Measurements from ENCODE around the gene B3GNT4.

The B3GNT4 gene

DNA sequence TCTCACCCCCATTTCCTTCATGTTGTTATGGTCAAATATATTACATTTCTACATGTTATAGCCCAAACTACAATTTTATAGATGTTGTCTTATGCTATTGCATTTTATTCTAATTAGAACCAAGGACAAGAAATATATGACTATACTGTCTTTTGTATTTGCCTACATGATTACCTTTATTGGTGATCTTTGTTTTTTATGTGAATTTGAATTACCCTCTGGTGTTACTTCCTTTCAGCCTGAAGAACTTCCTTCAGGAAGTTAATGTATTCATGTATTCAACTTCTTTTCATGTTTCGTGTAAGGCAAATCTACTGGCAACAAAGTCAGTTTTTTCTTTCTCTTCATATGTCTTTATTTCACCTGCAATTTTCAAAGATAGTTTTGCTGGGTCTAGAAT, 8.7 kb upstream of the B3GNT4 start:
- Histone ChIP-seq H3K4me3 (ENCODE audit: insufficient read depth, low read length, poor library complexity, severe bottlenecking) (no peak overlapping the region), H3K36me3 (ENCODE audit: low read length) (no peaks in the 10 kb centered on the region), H2AFZ (ENCODE audit: low read depth, low read length, severe bottlenecking) (no peak overlapping the region), H3K9me3 (ENCODE audit: insufficient read depth, low read length) (no peaks in the 10 kb centered on the region), H3K79me2 (ENCODE audit: insufficient read depth, low read length) (no peaks in the 10 kb centered on the region), H3K9ac (ENCODE audit: low read length) (no peak overlapping the region), H3K4me2 (ENCODE audit: low read depth, low read length, poor library complexity, severe bottlenecking) (no peak overlapping the region), H3K27me3 (ENCODE audit: low read length) (no peaks in the 10 kb centered on the region), H3F3A (ENCODE audit: insufficient read depth) (no peaks in the 10 kb centered on the region), H3K27ac (ENCODE audit: low read depth, low read length) (no peak overlapping the region), H3K9me2 (replicated peaks; ENCODE audit: insufficient read depth, low read length) (no peaks in the 10 kb centered on the region), H4K20me1 (ENCODE audit: low read depth, low read length) (no peaks in the 10 kb centered on the region)
- TF ChIP-seq, protein P1, sequence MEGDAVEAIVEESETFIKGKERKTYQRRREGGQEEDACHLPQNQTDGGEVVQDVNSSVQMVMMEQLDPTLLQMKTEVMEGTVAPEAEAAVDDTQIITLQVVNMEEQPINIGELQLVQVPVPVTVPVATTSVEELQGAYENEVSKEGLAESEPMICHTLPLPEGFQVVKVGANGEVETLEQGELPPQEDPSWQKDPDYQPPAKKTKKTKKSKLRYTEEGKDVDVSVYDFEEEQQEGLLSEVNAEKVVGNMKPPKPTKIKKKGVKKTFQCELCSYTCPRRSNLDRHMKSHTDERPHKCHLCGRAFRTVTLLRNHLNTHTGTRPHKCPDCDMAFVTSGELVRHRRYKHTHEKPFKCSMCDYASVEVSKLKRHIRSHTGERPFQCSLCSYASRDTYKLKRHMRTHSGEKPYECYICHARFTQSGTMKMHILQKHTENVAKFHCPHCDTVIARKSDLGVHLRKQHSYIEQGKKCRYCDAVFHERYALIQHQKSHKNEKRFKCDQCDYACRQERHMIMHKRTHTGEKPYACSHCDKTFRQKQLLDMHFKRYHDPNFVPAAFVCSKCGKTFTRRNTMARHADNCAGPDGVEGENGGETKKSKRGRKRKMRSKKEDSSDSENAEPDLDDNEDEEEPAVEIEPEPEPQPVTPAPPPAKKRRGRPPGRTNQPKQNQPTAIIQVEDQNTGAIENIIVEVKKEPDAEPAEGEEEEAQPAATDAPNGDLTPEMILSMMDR (IDR thresholded peaks at IDR 0.05; ENCODE audit: insufficient read depth, low read length, poor library complexity, severe bottlenecking): no peak
- TF ChIP-seq EZH2phosphoT487 (conservative IDR thresholded peaks at IDR 0.05; ENCODE audit: low read length): no peak

DNA sequence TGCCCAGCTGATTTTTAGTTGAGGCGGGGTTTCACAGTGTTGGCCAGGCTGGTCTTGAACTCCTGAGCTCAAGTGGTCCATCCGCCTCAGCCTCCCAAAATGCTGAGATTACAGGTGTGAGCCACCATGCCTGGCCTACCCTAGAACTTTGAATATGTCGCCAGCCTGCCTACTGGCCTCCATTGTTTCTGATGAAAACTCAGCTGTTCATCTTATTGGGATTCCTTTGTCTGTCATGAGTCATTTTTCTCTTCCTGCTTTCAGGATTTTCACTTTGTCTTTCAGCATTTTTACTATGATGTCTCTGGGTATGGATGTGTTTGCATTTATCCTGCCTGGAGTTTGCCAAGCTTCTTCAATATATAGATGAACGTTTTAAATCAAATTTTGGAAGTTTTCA, 8.1 kb upstream of the B3GNT4 start:
- H3F3A ChIP-seq (ENCODE audit: insufficient read depth): no peaks in the 10 kb centered on the region
- no peak overlapping the region for H3K4me2 ChIP-seq (ENCODE audit: low read depth, low read length, poor library complexity, severe bottlenecking)

DNA sequence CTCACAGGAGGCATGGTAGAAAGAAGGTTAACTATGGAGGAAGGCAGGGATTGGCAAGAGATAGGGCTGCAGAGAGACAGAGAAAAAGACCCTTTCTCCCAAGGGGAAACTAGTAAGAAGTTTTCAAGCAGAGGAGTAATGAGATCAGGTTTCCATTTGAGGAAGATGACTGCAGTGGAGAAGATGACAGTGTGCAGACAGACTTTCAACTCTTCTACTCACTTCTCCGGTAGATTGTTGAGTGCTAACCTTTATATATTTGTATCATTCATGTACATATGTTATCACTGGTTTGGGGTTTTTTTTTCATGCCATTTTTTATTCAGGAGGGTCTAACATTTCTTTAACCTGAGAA, 5.9 kb upstream of the B3GNT4 start:
- Histone ChIP-seq H3K36me3 (ENCODE audit: low read length) (no peaks in the 10 kb centered on the region), H4K20me1 (ENCODE audit: low read depth, low read length) (no peaks in the 10 kb centered on the region), H3K27me3 (ENCODE audit: low read length) (no peaks in the 10 kb centered on the region), H3K4me2 (ENCODE audit: low read depth, low read length, poor library complexity, severe bottlenecking) (peak overlapping the region; percentile 12), H3K9me3 (ENCODE audit: insufficient read depth, low read length) (no peaks in the 10 kb centered on the region), H3K4me3 (ENCODE audit: insufficient read depth, low read length, poor library complexity, severe bottlenecking) (no peak overlapping the region), H3F3A (ENCODE audit: insufficient read depth) (no peaks in the 10 kb centered on the region), H2AFZ (ENCODE audit: low read depth, low read length, severe bottlenecking) (no peak overlapping the region), H3K79me2 (ENCODE audit: insufficient read depth, low read length) (no peaks in the 10 kb centered on the region), H3K9ac (ENCODE audit: low read length) (no peak overlapping the region), H3K27ac (ENCODE audit: low read depth, low read length) (no peak overlapping the region), H3K9me2 (replicated peaks; ENCODE audit: insufficient read depth, low read length) (no peaks in the 10 kb centered on the region)
- TF ChIP-seq, protein P1 (IDR thresholded peaks at IDR 0.05; ENCODE audit: insufficient read depth, low read length, poor library complexity, severe bottlenecking): no peak
- no peak for TF ChIP-seq EZH2phosphoT487 (conservative IDR thresholded peaks at IDR 0.05; ENCODE audit: low read length)

More for the DNA sequence above, 8.1 kb upstream of the B3GNT4 start:
- H2AFZ ChIP-seq (ENCODE audit: low read depth, low read length, severe bottlenecking): no peak overlapping the region
- no peaks in the 10 kb centered on the region for H3K27me3 ChIP-seq (ENCODE audit: low read length)
- H3K9me2 ChIP-seq (replicated peaks; ENCODE audit: insufficient read depth, low read length): no peaks in the 10 kb centered on the region
- no peak overlapping the region for H3K9ac ChIP-seq (ENCODE audit: low read length)
- H3K9me3 ChIP-seq (ENCODE audit: insufficient read depth, low read length): no peaks in the 10 kb centered on the region
- H3K79me2 ChIP-seq (ENCODE audit: insufficient read depth, low read length): no peaks in the 10 kb centered on the region
- no peak overlapping the region for H3K27ac ChIP-seq (ENCODE audit: low read depth, low read length)
- TF ChIP-seq, protein P1 (IDR thresholded peaks at IDR 0.05; ENCODE audit: insufficient read depth, low read length, poor library complexity, severe bottlenecking): no peak
- no peak for TF ChIP-seq EZH2phosphoT487 (conservative IDR thresholded peaks at IDR 0.05; ENCODE audit: low read length)
- H4K20me1 ChIP-seq (ENCODE audit: low read depth, low read length): no peaks in the 10 kb centered on the region
- H3K4me3 ChIP-seq (ENCODE audit: insufficient read depth, low read length, poor library complexity, severe bottlenecking): no peak overlapping the region
- H3K36me3 ChIP-seq (ENCODE audit: low read length): no peaks in the 10 kb centered on the region
